Osteoblast (primary cell): ENCODE results near the gene TTC1. TPM values are rescaled to one million over a fixed set of nuclear protein-coding genes. Genes with fewer than 3 reads are reported as not detected.
"Not testable (repeated sequence)": the region's sequence is repeated elsewhere in the genome, so short reads cannot be mapped to it uniquely, and the experiment has no call there.

Experiments
- DNase-seq: peaks from one replicate; pipeline ENCODE4 v3.0.0; 2011; ENCODE audit warnings: low spot score, mixed read lengths; ENCODE audit not compliant: insufficient read length; ENCODE audit errors: missing footprints
- H2AFZ ChIP-seq: 2 replicates; pipeline ENCODE4 v1.6.0; 2011; ENCODE audit warnings: mild to moderate bottlenecking, low read length
- H3K27ac ChIP-seq: 2 replicates; pipeline ENCODE4 v1.5.1; 2011; ENCODE audit warnings: mild to moderate bottlenecking, low read depth, low read length, moderate library complexity
- H3K27me3 ChIP-seq: 2 replicates; pipeline ENCODE4 v1.6.0; 2012; ENCODE audit warnings: mild to moderate bottlenecking, control low read depth, inconsistent platforms, low read length, moderate library complexity; ENCODE audit not compliant: insufficient read depth
- H3K36me3 ChIP-seq: 2 replicates; pipeline ENCODE4 v1.5.1; 2011; ENCODE audit warnings: mild to moderate bottlenecking, low read length, control low read depth, moderate library complexity; ENCODE audit not compliant: insufficient read depth
- H3K4me1 ChIP-seq: 2 replicates; pipeline ENCODE4 v1.5.1; 2011; ENCODE audit warnings: mild to moderate bottlenecking, low read length, control low read depth, moderate library complexity; ENCODE audit not compliant: insufficient read depth
- H3K4me2 ChIP-seq: 2 replicates; pipeline ENCODE4 v1.6.0; 2011; ENCODE audit warnings: mild to moderate bottlenecking, low read length; ENCODE audit not compliant: insufficient read depth
- H3K4me3 ChIP-seq: fragments of 200-600 bp; sonication (generic); 3 replicates; pipeline ENCODE4 v1.5.1; 2012; ENCODE audit warnings: mild to moderate bottlenecking, low read length, inconsistent platforms; ENCODE audit not compliant: insufficient read depth
- H3K79me2 ChIP-seq: 2 replicates; pipeline ENCODE4 v1.6.0; 2012; ENCODE audit warnings: mild to moderate bottlenecking, low read length, control low read depth, inconsistent platforms; ENCODE audit not compliant: insufficient read depth
- H3K9me3 ChIP-seq: 2 replicates; pipeline ENCODE4 v1.5.1; 2011; ENCODE audit warnings: low read depth, low read length, control low read depth
- H4K20me1 ChIP-seq: 2 replicates; pipeline ENCODE4 v1.6.0; 2012; ENCODE audit warnings: mild to moderate bottlenecking, low read length, control low read depth; ENCODE audit not compliant: insufficient read depth
- total RNA-seq: library from RNA; depleted of rRNA; stranded (reverse); fragments of >200 nt; gene quantifications from 2 replicates; pipeline ENCODE4 v1.2.3, GENCODE V29; 2012
- TF ChIP-seq, protein P1 (sequence below): IDR thresholded peaks from 2 replicates; pipeline ENCODE4 v1.5.1; 2011; ENCODE audit warnings: mild to moderate bottlenecking, low read depth, low read length, moderate library complexity; ENCODE audit errors: extremely low read depth

Gene TTC1
- total RNA-seq, 1 donor = 49.9 TPM

DNA sequence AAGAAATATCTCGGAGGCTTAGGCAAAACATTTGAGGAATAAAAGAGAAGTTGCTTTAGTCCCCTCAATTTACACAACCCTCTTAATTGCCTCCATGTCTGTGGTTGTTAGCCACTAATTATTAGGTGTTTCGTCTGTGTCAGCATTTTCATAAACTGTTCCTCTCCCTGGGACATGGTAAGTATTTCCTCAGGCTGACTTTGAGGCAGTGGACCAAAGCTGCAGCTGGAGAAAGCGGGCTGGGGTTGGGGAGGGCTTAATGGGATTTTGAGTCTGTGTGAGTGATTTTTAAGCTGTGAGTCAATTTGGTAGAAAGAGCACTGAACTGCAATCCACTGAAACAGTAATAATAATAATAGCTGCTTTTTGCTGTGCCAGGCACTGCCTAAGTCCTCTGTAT lies 13.0 kb upstream of the TTC1 start:
- H3K27ac ChIP-seq = no peak overlapping the region
- no peak for DNase-seq
- H4K20me1 ChIP-seq = no peaks in the 10 kb centered on the region
- H3K79me2 ChIP-seq = no peaks in the 10 kb centered on the region
- no peak overlapping the region for H3K4me3 ChIP-seq
- no peaks in the 10 kb centered on the region for H3K36me3 ChIP-seq
- H3K9me3 ChIP-seq = peaks cover 4% of the 10 kb centered on the region
- no peak overlapping the region for H2AFZ ChIP-seq
- TF ChIP-seq, protein P1, sequence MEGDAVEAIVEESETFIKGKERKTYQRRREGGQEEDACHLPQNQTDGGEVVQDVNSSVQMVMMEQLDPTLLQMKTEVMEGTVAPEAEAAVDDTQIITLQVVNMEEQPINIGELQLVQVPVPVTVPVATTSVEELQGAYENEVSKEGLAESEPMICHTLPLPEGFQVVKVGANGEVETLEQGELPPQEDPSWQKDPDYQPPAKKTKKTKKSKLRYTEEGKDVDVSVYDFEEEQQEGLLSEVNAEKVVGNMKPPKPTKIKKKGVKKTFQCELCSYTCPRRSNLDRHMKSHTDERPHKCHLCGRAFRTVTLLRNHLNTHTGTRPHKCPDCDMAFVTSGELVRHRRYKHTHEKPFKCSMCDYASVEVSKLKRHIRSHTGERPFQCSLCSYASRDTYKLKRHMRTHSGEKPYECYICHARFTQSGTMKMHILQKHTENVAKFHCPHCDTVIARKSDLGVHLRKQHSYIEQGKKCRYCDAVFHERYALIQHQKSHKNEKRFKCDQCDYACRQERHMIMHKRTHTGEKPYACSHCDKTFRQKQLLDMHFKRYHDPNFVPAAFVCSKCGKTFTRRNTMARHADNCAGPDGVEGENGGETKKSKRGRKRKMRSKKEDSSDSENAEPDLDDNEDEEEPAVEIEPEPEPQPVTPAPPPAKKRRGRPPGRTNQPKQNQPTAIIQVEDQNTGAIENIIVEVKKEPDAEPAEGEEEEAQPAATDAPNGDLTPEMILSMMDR = no peak
- no peaks in the 10 kb centered on the region for H3K4me1 ChIP-seq
- H3K4me2 ChIP-seq = no peak overlapping the region
- peaks cover 5% of the 10 kb centered on the region for H3K27me3 ChIP-seq

DNA sequence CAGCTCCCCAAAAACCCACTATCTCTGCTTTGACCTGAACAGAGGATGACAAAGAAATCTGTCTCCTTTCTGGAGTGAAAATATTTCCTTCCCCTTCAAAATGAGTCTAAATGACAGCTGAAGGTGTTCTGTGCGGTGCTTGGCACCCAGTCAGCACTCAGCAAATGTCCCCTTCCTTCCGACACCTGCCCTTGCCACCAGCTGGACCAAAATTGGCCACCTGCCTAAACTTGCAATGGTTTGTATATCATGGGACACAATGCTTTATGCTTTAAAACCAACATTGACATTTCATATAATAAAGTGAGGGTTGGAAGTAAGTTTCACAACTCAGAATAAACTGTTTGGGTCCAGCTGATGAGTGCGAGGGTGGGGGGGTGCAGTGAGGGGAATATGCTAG lies 7.5 kb upstream of the TTC1 start:
- DNase-seq = no peak
- Histone ChIP-seq H3K9me3 (no peaks in the 10 kb centered on the region), H4K20me1 (no peaks in the 10 kb centered on the region), H3K36me3 (no peaks in the 10 kb centered on the region), H3K4me2 (no peak overlapping the region), H2AFZ (peak overlapping the region; percentile 1), H3K79me2 (no peaks in the 10 kb centered on the region), H3K4me3 (no peak overlapping the region), H3K4me1 (no peaks in the 10 kb centered on the region), H3K27me3 (peaks cover 5% of the 10 kb centered on the region), H3K27ac (no peak overlapping the region)
- TF ChIP-seq, protein P1 = no peak

DNA sequence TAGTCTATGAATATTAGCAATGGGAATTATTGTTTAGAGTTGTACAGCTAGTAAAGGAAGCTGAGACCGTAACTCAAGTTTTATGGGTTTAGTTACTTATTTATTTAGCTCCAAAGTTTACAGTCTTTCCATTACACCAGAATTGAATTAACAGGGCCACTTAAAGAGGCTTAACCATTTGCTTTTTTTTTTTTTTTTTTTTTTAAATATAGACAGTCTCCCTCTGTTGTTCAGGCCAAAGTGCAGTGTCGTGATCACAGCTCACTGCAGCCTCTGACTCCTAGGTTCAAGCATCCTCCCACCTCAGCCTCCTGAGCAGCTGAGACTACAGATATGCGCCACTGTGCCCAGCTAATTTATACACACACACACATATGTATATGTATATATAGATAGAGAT lies 1.4 kb upstream of the TTC1 start:
- peaks cover 32% of the 10 kb centered on the region for H3K79me2 ChIP-seq
- H3K4me2 ChIP-seq = no peak overlapping the region
- H3K9me3 ChIP-seq = no peaks in the 10 kb centered on the region
- H4K20me1 ChIP-seq = no peaks in the 10 kb centered on the region
- H3K36me3 ChIP-seq = peaks cover 4% of the 10 kb centered on the region
- DNase-seq = no peak
- H3K27me3 ChIP-seq = no peaks in the 10 kb centered on the region
- peaks cover 13% of the 10 kb centered on the region for H3K4me1 ChIP-seq
- TF ChIP-seq, protein P1 = no peak
- H3K4me3 ChIP-seq = no peak overlapping the region
- H3K27ac ChIP-seq = no peak overlapping the region
- H2AFZ ChIP-seq = no peak overlapping the region

DNA sequence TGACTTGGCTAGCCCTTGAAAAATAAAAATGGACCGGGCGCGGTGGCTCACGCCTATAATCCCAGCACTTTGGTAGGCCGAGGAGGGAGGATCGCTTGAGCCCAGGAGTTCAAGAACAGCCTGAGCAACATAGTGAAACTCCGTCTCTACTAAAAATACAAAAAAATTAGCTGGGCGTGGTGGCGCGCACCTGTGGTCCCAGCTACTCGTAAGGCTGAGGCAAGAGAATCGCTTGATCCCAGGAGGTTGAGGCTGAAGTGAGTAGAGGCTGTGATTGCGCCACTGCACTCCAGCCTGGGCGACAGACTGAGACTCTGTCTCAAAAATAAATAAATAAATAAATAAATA lies 436 bp upstream of the TTC1 start:
- H3K27me3 ChIP-seq, H3K36me3 ChIP-seq, H3K4me3 ChIP-seq, H3K9me3 ChIP-seq, H3K27ac ChIP-seq, DNase-seq, H4K20me1 ChIP-seq: not testable (repeated sequence)
- peaks cover 32% of the 10 kb centered on the region for H3K79me2 ChIP-seq
- H3K4me1 ChIP-seq = peaks cover 13% of the 10 kb centered on the region
- H2AFZ ChIP-seq = peak overlapping the region; percentile 89
- peak overlapping the region; percentile 90 for H3K4me2 ChIP-seq

DNA sequence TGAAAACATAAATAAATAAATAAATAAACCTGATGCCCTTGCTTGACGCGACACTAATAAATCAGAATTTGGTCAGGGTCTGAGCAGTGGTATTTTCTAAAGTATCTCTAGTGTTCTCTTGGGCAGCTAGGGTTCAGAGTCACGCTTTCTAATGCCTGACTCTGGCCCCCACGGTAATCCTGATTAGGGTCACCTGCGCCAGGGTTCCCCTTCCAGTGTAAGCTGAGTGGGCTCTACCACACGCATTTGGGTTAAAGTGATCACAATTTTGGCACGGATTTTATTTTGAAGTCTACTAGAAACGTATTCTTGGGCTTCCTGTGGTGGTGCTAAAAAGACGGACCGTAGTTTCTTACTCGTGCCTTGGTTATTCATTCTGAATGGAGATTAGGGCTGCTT lies 651 bp downstream of the TTC1 start:
- Histone ChIP-seq H4K20me1 (no peaks in the 10 kb centered on the region), H3K9me3 (no peaks in the 10 kb centered on the region), H3K27me3 (no peaks in the 10 kb centered on the region), H3K79me2 (peaks cover 35% of the 10 kb centered on the region), H3K4me2 (peak overlapping the region; percentile 90), H3K4me1 (peaks cover 13% of the 10 kb centered on the region), H2AFZ (peak overlapping the region; percentile 19), H3K27ac (peak overlapping the region; percentile 96), H3K36me3 (peaks cover 6% of the 10 kb centered on the region), H3K4me3 (peak overlapping the region; percentile 87)
- TF ChIP-seq, protein P1 = no peak
- no peak for DNase-seq
